Urinary bladder (tissue), 4 donors: ENCODE measurements around the gene CDK18. TPM values are rescaled to one million over a fixed set of nuclear protein-coding genes. Genes with fewer than 3 reads are reported as not detected.
A peak's percentile ranks its signal among the peaks of the same experiment; 100 is the strongest.

Experiments used
- DNase-seq: peaks from one replicate; pipeline ENCODE4 v3.0.0-alpha.2; 2015; ENCODE audit errors: extremely low spot score
- H3K27ac ChIP-seq: one replicate; pipeline ENCODE4 v1.5.1; 2013; ENCODE audit warnings: low read depth, mild to moderate bottlenecking, moderate library complexity
- H3K36me3 ChIP-seq: one replicate; pipeline ENCODE4 v1.6.1; 2013; ENCODE audit warnings: mild to moderate bottlenecking, moderate library complexity; ENCODE audit not compliant: insufficient read depth
- H3K4me1 ChIP-seq: one replicate; pipeline ENCODE4 v1.6.1; 2013; ENCODE audit warnings: mild to moderate bottlenecking, moderate library complexity; ENCODE audit not compliant: insufficient read depth
- H3K4me3 ChIP-seq: one replicate; pipeline ENCODE4 v1.5.1; 2013; ENCODE audit warnings: low read depth, low read length
- whole genome bisulfite sequencing: extraction: QIAGEN DNeasy Blood & Tissue Kit; methylation state at CpG from one replicate; pipeline ENCODE4 v1.1.7; 2013; 5-methylcytosine and 5-hydroxymethylcytosine counted together
- polyA plus RNA-seq: library from polyadenylated mRNA; stranded (reverse); fragments of 200-250 nt; gene quantifications from one replicate; pipeline ENCODE4 v1.2.3, GENCODE V29; 2013
- total RNA-seq: library from RNA; depleted of rRNA; stranded (reverse); fragments of >200 nt; gene quantifications from one replicate; pipeline ENCODE4 v1.2.3, GENCODE V29; 2014
- donor health status: healthy with polysubstance abuse.
- donor health status: healthy.

CDK18 gene
- total and polyA plus RNA-seq, 2 donors = 3.5 to 6.0 TPM

DNA sequence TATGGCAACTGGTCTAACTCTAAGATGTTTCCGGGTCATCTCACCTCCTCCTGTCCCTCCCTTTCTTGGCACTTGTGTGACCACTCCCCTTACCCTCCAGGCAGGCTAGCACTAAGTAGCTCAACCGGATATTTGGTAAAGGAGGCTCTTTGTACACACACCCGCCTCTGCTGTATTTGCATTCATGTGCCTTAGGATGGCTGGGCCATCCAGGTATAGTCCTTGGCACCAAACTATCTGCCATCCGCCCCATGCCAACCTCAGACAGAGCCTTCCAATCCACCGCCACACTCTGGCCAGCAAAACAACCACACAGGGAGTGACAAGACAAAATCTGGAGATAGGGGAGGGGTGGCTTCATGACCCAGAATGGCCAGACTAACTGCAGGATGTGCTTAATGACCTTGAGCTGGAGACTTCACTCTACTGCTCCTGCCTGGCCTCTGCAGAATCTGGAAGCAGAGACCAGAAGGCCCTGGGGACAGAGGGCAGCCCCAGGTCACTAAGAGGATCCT is 59.5 kb downstream of the CDK18 start:
- Histone ChIP-seq H3K27ac (no peak overlapping the region), H3K36me3 (no peaks in the 10 kb centered on the region), H3K4me1 (no peaks in the 10 kb centered on the region), H3K4me3 (no peak overlapping the region)
- DNase-seq = no peak
- 45% methylated on average over 5 of the region's 5 CpGs for WGBS

DNA sequence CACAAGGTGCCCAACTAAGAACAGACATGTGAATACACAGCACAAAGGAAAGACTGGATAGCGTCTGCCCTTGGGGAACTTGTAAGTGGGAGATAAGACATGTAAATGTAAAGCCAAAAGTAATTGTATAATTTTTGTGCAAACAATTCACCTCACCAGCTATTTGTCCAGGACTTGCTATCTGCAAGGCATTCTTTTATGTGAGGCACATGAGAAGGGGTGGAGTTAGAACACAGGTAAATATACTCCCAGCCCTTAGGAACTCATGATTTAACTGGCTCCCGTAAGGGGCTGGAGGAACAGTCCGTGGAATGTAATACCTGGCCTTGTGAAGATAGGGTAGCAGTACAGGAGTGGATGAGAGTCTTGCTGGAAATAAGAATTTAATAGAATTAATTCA is 61.3 kb downstream of the CDK18 start:
- 60% methylated on average over 3 of the region's 3 CpGs for WGBS
- no peak overlapping the region for H3K27ac ChIP-seq
- H3K36me3 ChIP-seq = no peaks in the 10 kb centered on the region
- H3K4me1 ChIP-seq = no peaks in the 10 kb centered on the region
- DNase-seq = no peak
- H3K4me3 ChIP-seq = no peak overlapping the region

DNA sequence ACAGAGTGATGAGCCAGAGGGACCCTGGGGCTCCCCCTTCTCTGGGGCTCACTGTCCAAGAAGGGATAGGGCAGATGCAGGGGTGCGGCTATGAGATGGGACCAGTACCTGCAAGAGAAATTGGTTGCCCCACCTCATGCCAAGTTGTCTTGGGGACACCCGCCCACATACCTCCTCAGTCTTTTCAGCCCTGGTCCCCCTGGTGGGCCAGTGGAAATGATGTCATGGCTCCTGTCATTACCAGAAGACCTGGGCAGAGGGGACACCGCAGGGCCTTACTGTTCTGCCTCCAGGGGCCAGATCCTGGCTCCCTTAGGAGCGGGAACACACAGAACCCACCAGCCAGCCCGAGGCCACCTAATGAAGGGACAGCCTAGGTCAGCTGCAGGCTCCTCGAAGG is 63.2 kb downstream of the CDK18 start:
- DNase-seq = no peak
- H3K4me3 ChIP-seq = no peak overlapping the region

DNA sequence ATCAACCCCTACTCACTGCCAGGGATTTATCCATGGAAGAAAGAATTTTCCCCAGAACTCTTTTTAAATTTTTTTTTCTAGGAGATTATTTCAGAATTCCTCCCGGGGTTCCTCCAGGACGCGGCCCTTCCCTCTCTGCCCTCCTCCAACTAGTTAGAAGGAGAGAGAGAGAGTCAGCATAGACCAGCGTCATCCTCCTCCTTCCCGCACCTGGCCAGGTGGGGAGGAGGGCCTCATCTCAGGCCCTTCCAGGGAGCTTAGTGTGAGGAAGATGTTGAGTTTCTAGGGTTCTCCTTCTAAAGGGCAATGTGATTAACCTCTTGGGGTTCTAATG is 63.6 kb downstream of the CDK18 start:
- Histone ChIP-seq H3K36me3 (no peaks in the 10 kb centered on the region), H3K4me1 (no peaks in the 10 kb centered on the region), H3K27ac (no peak overlapping the region), H3K4me3 (no peak overlapping the region)
- DNase-seq = no peak
- 30% methylated on average over 5 of the region's 5 CpGs for WGBS

More for the DNA sequence above, 63.2 kb downstream of the CDK18 start:
- Histone ChIP-seq H3K4me1 (no peaks in the 10 kb centered on the region), H3K36me3 (no peaks in the 10 kb centered on the region), H3K27ac (no peak overlapping the region)
- WGBS = 83% methylated on average over 6 of the region's 6 CpGs

DNA sequence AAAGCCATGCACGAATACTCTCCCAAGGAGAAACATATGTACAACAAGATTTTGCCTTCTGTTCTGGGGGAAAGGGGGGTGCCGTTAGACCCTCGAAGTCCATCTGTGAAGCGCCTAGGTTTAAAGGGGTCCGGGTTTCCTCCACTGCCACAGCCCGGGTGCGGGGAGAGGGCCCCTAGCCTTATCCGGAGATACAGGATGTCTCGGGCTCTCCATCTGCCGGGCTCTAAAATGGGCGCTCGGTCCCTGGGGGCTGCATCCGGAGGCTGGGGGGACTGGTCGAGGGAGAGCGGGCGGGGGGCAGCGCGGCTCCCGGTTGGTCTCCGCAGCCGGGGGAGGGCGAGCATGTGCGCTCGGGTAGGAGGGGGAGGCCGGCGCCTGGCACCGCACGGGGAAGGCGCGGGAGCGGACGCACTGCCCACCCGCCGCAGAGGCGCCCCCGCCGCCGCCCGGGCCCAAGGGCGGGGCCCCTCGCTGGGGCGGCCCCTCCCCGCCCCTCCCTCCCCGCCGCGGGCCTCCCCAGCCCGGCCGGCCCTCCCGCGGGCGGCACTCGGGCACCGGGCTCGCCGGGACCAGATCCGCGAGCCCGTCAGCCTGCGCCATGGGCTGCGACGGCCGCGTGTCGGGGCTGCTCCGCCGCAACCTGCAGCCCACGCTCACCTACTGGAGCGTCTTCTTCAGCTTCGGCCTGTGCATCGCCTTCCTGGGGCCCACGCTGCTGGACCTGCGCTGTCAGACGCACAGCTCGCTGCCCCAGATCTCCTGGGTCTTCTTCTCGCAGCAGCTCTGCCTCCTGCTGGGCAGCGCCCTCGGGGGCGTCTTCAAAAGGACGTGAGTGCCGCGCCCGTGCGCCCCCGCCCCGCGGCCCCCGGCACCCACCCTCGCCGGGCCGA is 64.2 kb downstream of the CDK18 start:
- no peak overlapping the region for H3K27ac ChIP-seq
- DNase-seq = no peak
- no peaks in the 10 kb centered on the region for H3K36me3 ChIP-seq
- WGBS = 2% methylated on average over 90 of the region's 90 CpGs
- no peaks in the 10 kb centered on the region for H3K4me1 ChIP-seq
- peak overlapping the region; percentile 36 for H3K4me3 ChIP-seq

DNA sequence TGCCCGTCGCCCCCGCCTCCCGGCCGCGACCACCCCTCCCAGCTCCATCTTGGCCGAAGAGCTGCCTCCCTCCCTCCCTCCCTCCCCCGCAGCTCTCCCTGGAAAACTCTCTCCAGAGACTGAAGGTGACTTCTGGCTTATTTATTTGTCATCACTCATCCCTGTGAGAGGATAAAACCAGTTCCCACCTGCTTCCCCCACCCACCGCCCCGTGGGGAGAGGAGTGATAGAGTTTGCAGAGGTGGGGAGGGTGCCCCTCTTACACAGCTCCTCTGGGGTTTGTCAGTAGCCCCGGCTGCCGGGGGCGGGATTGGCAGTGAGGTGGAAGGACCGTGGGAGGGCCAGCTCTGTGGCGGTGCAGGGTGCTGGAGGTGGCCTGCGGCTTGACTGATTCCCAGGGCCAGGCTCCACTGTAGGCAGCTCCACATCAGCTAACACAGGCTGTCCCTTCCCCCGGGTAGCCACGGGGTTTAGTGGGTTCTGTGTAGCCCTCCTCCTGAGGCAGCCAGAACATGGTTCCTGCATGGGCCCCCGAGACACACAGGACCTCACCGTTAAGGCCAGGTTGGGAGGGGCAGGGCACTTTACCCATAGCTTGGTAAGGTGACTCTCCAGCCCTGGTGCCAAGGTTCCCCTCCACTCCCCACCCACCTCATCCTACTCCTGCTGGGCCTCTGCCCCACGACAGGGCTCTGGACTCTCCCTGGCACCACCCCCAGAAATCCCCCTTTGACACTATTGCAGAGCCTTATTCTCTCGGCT is 65.1 kb downstream of the CDK18 start:
- Histone ChIP-seq H3K36me3 (no peaks in the 10 kb centered on the region), H3K27ac (no peak overlapping the region), H3K4me1 (no peaks in the 10 kb centered on the region), H3K4me3 (peak overlapping the region; percentile 36)
- 20% methylated on average over 22 of the region's 22 CpGs for WGBS
- DNase-seq = no peak

DNA sequence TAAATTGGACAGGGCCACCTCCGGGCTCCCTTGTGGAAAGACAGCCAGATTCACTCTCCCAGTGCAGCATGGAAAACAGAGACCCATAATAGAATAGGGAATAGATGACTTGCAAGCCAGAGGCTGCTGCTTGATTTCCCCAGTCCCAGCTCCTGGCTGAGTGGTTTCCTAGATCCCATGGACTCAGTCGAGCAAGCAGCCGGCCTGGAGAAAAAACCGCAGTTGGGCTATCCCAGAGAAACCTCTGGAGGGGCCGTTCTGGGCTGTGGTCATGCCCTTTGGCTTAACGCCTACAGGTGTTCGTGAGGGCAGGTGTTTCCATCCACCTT is 65.7 kb downstream of the CDK18 start:
- H3K4me3 ChIP-seq = no peak overlapping the region
- DNase-seq = no peak
- H3K36me3 ChIP-seq = no peaks in the 10 kb centered on the region
- WGBS = 67% methylated on average over 7 of the region's 7 CpGs
- H3K27ac ChIP-seq = no peak overlapping the region
- no peaks in the 10 kb centered on the region for H3K4me1 ChIP-seq

DNA sequence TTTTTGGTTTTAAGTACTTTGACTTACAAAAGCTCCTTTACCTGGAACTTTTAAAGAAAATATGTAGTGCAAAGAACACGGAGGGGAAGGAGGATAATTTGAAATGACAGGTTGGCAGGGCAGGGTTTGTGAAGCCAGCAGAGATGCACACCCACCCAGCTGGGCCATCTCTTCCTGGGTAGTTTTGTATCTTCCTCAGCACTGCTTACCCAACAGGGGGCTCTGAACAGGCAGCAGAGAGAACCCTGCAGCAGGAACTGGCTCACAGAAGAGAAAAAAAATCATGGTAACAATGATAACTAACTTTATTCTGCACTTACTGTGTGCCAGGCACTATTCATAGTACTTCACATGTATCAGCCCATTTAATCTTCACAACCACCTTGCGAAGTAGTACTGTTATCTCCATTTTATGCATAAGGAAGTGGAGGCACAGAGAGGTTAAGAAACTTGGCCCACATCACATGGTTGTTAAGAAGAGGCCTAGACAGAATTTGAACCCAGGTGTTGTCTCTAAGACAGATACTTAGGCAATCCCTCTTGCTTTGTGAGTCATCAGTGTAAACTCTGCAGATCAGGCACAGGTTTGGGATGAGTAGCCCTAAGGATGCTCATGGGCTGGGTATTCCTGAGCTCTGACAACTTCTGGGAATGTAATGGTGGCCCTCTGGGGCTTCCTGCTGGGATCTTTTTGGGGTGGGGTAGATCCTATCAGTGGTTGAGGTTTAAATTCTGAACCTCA is 66.5 kb downstream of the CDK18 start:
- WGBS = 77% methylated on average over 2 of the region's 2 CpGs
- H3K36me3 ChIP-seq = no peaks in the 10 kb centered on the region
- H3K4me1 ChIP-seq = no peaks in the 10 kb centered on the region
- DNase-seq = no peak
- no peak overlapping the region for H3K27ac ChIP-seq
- no peak overlapping the region for H3K4me3 ChIP-seq

DNA sequence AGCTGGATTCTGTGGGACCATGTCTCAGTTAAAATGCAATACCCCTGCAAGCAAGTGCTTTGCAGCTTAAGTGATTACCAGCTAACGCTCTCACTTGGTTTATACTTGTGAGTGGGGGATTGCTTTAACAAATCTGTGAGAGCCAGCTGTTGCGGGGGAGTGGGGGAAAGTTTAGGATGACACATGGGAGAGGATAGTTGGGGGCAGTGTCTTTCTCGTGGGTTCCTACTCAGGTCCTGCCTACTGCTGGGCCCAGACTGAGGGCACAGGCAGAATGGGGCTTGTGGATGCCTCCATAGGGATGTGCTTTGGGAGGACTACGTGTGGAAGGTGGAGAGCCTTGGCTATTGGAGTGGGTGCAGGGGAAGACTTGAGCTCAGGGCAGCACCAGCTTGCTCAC is 67.3 kb downstream of the CDK18 start:
- WGBS = 58% methylated on average over 4 of the region's 4 CpGs
- no peak for DNase-seq

DNA sequence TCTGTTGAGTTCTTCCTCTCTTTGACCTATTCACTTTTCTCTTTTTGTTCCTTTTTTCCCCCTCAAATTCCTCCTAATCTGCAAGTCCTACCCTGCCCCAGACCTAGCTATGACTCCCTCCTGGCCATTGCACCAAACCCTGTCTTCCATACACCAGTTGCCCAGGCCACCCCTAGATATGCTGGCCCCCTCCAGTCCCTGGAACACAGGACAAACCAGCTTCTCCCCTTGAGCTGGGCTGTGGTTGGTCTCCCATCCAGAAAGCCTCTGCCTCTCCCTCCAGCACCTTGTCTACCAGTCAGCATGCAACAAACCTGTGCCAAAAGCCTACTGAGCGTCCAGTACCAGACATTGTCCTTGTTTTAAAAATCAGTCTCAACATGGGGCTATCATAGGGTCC is 68.0 kb downstream of the CDK18 start:
- Histone ChIP-seq H3K36me3 (no peaks in the 10 kb centered on the region), H3K27ac (no peak overlapping the region), H3K4me3 (no peak overlapping the region), H3K4me1 (no peaks in the 10 kb centered on the region)
- DNase-seq = no peak
- 79% methylated on average over 1 of the region's 1 CpG for WGBS

More for the DNA sequence above, 67.3 kb downstream of the CDK18 start:
- H3K27ac ChIP-seq = no peak overlapping the region
- no peaks in the 10 kb centered on the region for H3K4me1 ChIP-seq
- no peaks in the 10 kb centered on the region for H3K36me3 ChIP-seq
- no peak overlapping the region for H3K4me3 ChIP-seq

DNA sequence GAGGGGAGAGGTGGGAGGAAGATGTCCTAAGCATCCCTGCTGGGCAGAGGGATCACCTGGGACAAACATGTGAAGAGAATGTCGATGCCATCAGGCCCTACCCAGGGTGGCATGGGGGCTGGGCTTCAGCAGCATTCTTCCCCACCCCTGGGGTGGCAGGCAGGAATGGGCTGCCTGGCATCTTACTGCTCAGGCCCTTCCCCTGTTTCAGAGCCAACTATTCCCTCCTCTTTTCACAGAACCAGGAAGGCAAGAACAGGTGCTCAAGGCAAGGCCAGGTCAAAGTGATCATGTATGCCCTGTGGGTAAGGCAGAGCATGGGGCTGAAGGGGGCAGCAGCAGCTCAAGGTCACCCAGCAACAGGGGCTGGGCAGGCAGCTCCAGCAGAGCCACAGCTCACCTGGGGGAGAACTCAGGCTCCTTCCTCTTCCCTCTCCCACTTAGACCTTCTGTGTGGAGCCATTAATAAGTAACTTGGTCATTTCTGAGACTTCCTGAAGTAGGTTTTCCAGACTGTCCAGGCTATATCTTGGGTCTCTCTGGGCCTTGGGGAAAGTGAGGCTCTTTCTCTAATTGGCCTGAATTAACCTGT is 70.9 kb downstream of the CDK18 start:
- H3K4me1 ChIP-seq = no peaks in the 10 kb centered on the region
- 52% methylated on average over 1 of the region's 1 CpG for WGBS
- no peak overlapping the region for H3K27ac ChIP-seq
- H3K4me3 ChIP-seq = no peak overlapping the region
- H3K36me3 ChIP-seq = no peaks in the 10 kb centered on the region
- no peak for DNase-seq

DNA sequence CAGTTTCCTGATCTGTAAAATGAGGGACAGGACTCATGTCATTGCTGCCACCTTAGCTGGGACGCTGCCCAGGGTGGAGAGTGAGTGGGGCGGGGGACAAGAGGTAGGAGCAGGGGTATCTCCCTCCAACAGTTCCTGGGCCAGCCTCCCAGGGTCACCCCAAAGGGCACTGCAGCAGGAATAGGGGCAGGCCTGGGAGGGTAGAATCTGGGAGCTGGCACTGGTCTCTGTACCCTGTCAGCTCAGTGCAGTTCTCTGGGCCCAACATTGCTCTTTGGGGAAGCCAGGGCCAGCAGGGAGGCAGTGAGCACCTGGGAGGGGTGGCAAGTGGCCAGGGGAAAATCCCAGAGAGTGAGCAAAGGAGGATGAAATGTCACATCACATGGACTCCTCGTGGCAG is 71.5 kb downstream of the CDK18 start:
- Histone ChIP-seq H3K27ac (no peak overlapping the region), H3K36me3 (no peaks in the 10 kb centered on the region), H3K4me1 (no peaks in the 10 kb centered on the region), H3K4me3 (no peak overlapping the region)
- no peak for DNase-seq
- 88% methylated on average over 3 of the region's 3 CpGs for WGBS
